Activated naive CD8-positive, alpha-beta T cell (primary cell): ENCODE data around the gene RSPH3.
"Not testable (repeated sequence)": the region's sequence is repeated elsewhere in the genome, so short reads cannot be mapped to it uniquely, and the experiment has no call there.

Source experiments
- H3K27ac Mint-ChIP-seq: one replicate; pipeline ENCODE4 v1.8.0; 2021; ENCODE audit warnings: mixed read lengths
- H3K27me3 Mint-ChIP-seq: one replicate; pipeline ENCODE4 v1.8.0; 2021; ENCODE audit warnings: mixed read lengths
- H3K36me3 Mint-ChIP-seq: one replicate; pipeline ENCODE4 v1.8.0; 2021; ENCODE audit warnings: mixed read lengths
- H3K4me1 Mint-ChIP-seq: one replicate; pipeline ENCODE4 v1.8.0; 2021; ENCODE audit warnings: low read depth, mixed read lengths
- H3K4me3 Mint-ChIP-seq: one replicate; pipeline ENCODE4 v1.8.0; 2021; ENCODE audit warnings: mild to moderate bottlenecking, mixed read lengths
- H3K9me3 Mint-ChIP-seq: one replicate; pipeline ENCODE4 v1.8.0; 2021; ENCODE audit warnings: low read depth, mixed read lengths

The RSPH3 gene

DNA sequence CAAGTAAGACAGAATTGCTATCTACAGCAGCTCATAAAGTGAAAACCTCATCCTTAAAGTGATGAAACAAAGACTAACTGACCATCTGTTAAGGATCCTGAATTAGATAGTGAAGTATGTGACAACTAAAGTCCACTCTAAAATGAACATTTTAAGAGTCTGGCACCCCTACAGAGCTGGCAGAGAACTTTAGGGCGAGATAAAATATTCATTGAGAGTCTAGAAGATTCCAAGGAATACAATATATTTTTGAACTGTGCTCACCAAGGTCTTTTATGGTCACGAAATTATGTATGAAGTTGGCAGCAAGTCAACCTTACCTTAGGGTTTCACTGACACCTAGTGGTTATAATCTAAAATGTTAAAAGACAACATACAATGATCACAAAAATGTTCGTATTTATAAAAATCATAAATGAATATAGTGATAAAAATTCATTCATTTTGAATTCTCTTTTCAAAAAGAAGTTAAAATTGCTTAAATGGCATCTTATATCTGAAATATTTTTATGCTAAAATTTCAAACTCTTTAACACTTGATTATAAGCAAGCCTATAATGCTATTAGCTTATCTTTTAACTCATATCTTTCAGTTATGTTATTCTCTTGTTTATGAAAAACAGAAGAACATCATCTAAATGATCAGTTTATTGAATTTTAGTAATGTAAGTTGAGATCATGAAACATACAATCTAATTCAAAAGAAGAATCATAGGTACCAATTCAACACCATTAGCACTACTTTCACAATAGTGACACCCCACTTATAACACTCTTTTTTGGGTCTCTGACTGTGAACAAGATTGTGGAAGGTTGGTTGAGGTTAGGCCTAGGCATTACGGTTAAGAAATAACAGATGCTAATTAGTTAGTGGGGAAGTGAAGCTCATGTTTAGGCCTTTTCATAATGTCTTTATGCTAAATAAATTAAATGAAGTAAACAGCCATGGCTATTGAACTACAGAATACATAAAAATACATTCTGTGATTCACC lies 27.5 kb downstream of the RSPH3 start:
- H3K27ac Mint-ChIP-seq, result no peak overlapping the region
- peaks cover 14% of the 10 kb centered on the region for H3K36me3 Mint-ChIP-seq
- H3K4me3 Mint-ChIP-seq, result no peak overlapping the region
- no peaks in the 10 kb centered on the region for H3K27me3 Mint-ChIP-seq
- peaks cover 11% of the 10 kb centered on the region for H3K9me3 Mint-ChIP-seq
- H3K4me1 Mint-ChIP-seq, result peaks cover 4% of the 10 kb centered on the region

DNA sequence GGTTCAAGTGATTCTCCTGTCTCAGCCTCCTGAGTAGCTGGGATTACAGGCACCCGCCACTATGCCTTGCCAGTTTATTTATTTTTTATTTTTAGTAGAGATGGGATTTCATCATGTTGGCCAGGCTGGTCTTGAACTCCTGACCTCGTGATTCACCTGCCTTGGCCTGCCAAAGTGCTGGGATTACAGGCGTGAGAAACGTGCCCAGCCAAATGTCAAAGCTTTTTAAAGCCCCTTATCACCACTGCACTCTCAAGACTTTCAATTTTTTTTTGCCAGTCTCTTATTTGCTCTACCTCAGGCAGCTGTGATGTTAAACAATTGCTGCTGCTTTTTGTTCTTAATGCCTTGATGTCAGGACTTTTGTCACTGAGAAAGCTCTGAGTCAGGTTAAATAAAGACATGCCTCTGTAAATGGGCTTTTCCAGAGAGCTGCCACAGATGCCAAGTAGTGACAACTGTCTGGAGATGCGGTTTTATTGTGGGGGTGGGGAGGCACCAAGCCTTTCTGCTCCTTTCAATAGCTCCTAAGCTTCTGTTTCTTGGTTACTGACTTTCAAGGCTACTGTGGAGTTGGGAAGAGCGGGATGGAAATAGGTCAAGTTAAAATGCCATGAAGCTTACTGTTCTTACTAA lies 29.2 kb downstream of the RSPH3 start:
- Mint-ChIP-seq H3K4me1 (peaks cover 4% of the 10 kb centered on the region), H3K9me3 (peaks cover 12% of the 10 kb centered on the region), H3K27ac (no peak overlapping the region), H3K36me3 (peaks cover 21% of the 10 kb centered on the region), H3K4me3 (no peak overlapping the region), H3K27me3 (no peaks in the 10 kb centered on the region)

GRCh38 chr6:158969148-158969547 lies 30.9 kb downstream of the RSPH3 start:
- H3K9me3 Mint-ChIP-seq, result peaks cover 12% of the 10 kb centered on the region
- peaks cover 21% of the 10 kb centered on the region for H3K36me3 Mint-ChIP-seq
- no peaks in the 10 kb centered on the region for H3K27me3 Mint-ChIP-seq
- no peak overlapping the region for H3K27ac Mint-ChIP-seq
- H3K4me3 Mint-ChIP-seq, result no peak overlapping the region
- H3K4me1 Mint-ChIP-seq, result peaks cover 4% of the 10 kb centered on the region

GRCh38 chr6:158963020-158963808 lies 36.8 kb downstream of the RSPH3 start:
- H3K4me1 Mint-ChIP-seq, result no peaks in the 10 kb centered on the region
- H3K27me3 Mint-ChIP-seq, result no peaks in the 10 kb centered on the region
- peaks cover 9% of the 10 kb centered on the region for H3K36me3 Mint-ChIP-seq
- peaks cover 5% of the 10 kb centered on the region for H3K9me3 Mint-ChIP-seq
- no peak overlapping the region for H3K4me3 Mint-ChIP-seq
- no peak overlapping the region for H3K27ac Mint-ChIP-seq

- Mint-ChIP-seq H3K9me3 (no peaks in the 10 kb centered on the region), H3K27ac (no peak overlapping the region), H3K36me3 (peaks cover 6% of the 10 kb centered on the region), H3K4me1 (no peaks in the 10 kb centered on the region), H3K27me3 (no peaks in the 10 kb centered on the region), H3K4me3 (no peak overlapping the region)
These were observed 37.6 kb downstream of the RSPH3 start for GRCh38 chr6:158962371-158962770.

DNA sequence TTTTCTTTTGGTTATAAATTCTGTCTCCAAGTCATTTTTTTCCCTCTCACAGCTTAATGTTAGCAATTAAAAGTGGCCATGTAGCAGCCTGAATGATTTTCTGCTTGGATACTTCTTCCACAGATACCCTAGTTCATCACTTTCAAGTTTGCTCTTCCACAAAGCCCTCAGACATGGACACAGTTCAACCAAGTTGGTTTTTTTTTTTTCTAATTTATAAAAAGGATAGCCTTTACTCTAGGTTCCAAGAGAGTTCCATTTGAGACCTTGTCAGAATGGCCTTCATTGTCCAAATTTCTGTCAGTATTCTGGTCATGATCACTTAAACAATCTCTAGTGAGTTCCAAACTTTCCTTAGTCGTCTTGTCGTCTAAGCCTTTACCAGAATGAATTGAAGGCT lies 40.0 kb downstream of the RSPH3 start:
- Mint-ChIP-seq H3K27me3 (no peaks in the 10 kb centered on the region), H3K36me3 (no peaks in the 10 kb centered on the region), H3K4me3 (no peak overlapping the region), H3K4me1 (no peaks in the 10 kb centered on the region), H3K27ac (no peak overlapping the region), H3K9me3 (no peaks in the 10 kb centered on the region)

DNA sequence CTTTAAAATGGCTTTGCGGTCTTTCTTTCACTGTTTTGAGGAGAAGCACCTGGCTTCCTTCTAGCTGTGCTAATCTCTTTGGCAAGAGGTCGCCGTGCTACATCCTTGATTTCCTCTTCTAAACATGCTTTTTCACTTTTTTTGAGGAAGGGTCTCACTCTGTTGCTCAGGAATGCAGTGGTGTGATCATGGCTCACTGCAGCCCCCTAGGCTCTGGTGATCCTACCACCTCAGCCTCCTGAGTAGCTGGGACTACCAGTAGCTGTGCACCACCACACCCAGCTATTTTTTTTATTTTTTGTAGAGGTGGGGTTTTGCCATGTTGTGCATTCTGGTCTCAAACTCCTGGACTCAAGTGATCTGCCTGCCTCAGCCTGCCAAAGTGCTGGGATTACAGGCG lies 40.5 kb downstream of the RSPH3 start:
- Mint-ChIP-seq H3K36me3 (no peaks in the 10 kb centered on the region), H3K27ac (no peak overlapping the region), H3K4me1 (no peaks in the 10 kb centered on the region), H3K4me3 (no peak overlapping the region), H3K27me3 (no peaks in the 10 kb centered on the region), H3K9me3 (no peaks in the 10 kb centered on the region)

- Mint-ChIP-seq H3K36me3 (no peaks in the 10 kb centered on the region), H3K9me3 (no peaks in the 10 kb centered on the region), H3K4me3 (no peak overlapping the region), H3K4me1 (no peaks in the 10 kb centered on the region), H3K27ac (no peak overlapping the region), H3K27me3 (no peaks in the 10 kb centered on the region)
These were observed 41.3 kb downstream of the RSPH3 start for GRCh38 chr6:158958504-158959386.

- no peak overlapping the region for H3K27ac Mint-ChIP-seq
- peaks cover 2% of the 10 kb centered on the region for H3K36me3 Mint-ChIP-seq
- H3K9me3 Mint-ChIP-seq, result no peaks in the 10 kb centered on the region
- H3K27me3 Mint-ChIP-seq, result no peaks in the 10 kb centered on the region
- no peak overlapping the region for H3K4me3 Mint-ChIP-seq
- no peaks in the 10 kb centered on the region for H3K4me1 Mint-ChIP-seq
These were observed 44.7 kb downstream of the RSPH3 start for GRCh38 chr6:158955255-158955654.

DNA sequence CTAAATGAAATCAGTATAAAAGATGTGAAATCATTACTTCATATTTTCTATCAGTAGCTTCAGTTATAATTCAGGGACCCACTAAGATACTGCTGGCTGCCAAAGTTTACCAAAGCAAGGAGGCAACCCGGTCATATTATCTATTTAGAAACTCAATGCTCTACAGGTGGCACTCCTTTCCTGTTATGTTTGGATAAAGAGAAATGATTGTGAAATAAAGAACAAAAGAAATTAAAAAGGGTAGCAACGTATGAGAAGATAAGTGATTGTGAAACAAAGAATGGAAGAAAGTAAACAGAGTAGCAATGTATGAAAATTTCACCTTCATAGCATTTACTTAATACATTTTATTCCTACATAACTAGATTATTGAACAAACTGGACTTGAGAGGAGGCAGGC lies 45.2 kb downstream of the RSPH3 start:
- no peak overlapping the region for H3K4me3 Mint-ChIP-seq
- H3K27ac Mint-ChIP-seq, result no peak overlapping the region
- H3K36me3 Mint-ChIP-seq, result peaks cover 2% of the 10 kb centered on the region
- no peaks in the 10 kb centered on the region for H3K4me1 Mint-ChIP-seq
- H3K9me3 Mint-ChIP-seq, result no peaks in the 10 kb centered on the region
- no peaks in the 10 kb centered on the region for H3K27me3 Mint-ChIP-seq

GRCh38 chr6:158952011-158952410 lies 48.0 kb downstream of the RSPH3 start:
- not testable (repeated sequence) for H3K27me3 Mint-ChIP-seq, H3K36me3 Mint-ChIP-seq, H3K27ac Mint-ChIP-seq, H3K4me3 Mint-ChIP-seq, H3K4me1 Mint-ChIP-seq, H3K9me3 Mint-ChIP-seq

DNA sequence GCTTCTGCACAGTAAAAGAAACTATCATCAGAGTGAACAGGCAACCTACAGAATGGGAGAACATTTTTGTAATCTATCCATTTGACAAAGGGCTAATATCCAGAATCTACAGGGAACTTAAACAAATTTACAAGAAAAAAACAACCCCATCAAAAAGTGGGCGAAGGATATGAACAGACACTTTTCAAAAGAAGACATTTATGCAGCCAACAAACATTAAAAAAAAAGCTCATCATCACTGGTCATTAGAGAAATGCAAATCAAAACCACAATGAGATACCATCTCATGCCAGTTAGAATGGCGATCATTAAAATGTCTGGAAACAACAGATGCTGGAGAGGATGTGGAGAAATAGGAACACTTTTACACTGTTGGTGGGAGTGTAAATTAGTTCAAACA lies 48.4 kb downstream of the RSPH3 start:
- H3K27ac Mint-ChIP-seq, H3K4me3 Mint-ChIP-seq, H3K27me3 Mint-ChIP-seq, H3K36me3 Mint-ChIP-seq, H3K4me1 Mint-ChIP-seq, H3K9me3 Mint-ChIP-seq: not testable (repeated sequence)

DNA sequence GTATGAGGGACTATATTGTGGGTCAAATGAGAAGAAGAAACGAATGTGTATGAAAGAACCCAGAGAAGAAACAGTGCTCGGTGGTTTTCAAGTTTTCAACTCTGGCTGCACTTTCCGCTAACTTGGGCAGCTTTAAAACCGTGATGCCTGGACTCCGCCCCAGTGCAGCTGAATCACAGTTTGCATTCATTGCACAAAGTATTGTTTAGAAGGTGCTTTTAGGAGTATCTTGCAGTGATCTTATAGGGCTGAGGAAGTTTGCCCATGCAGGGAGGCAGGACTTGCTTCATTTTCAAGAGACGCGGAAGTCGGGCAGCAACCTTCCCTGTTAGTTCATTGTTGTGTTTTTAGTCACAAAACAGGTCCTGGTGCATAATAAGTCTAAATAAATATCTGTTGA lies 52.7 kb downstream of the RSPH3 start:
- Mint-ChIP-seq H3K4me3 (no peak overlapping the region), H3K4me1 (no peaks in the 10 kb centered on the region), H3K27ac (no peak overlapping the region), H3K36me3 (peaks cover 5% of the 10 kb centered on the region), H3K27me3 (no peaks in the 10 kb centered on the region), H3K9me3 (peaks cover 8% of the 10 kb centered on the region)

DNA sequence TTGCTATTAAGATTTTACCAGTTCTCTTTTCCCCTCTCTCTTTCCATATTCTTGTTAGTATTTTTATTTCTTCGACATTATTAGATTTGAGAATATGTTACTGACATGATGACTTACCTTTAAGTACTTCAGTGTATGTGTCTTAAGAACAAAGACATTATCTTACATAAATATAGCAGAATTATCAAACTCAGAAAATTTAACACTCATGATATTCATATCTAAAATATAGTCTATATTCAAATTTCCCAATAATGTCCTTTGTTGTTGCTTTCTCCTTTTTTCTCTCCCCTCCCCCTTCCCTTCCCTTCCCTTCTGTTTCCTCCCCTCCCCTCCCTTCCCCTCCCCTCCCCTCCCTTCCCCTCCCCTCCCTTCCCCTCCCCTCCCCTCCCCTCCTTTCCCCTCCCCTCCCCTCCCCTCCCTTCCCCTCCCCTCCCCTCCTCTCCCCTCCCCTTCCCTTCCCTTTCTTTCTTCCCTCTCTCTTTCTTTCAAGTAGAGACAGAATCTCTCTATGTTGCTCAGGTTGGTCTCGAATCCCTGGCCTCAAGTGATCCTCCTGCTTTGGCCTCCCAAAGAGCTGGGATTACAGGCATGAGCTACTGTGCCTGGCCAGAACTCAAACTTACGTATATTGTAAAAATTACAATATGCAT lies 56.5 kb downstream of the RSPH3 start:
- Mint-ChIP-seq H3K9me3 (peaks cover 9% of the 10 kb centered on the region), H3K36me3 (peaks cover 3% of the 10 kb centered on the region), H3K27ac (no peak overlapping the region), H3K27me3 (no peaks in the 10 kb centered on the region), H3K4me1 (peaks cover 11% of the 10 kb centered on the region), H3K4me3 (no peak overlapping the region)
